ENCODE data around the gene SERTM2.

SERTM2 gene

GRCh38 chrX:111561851-111562250, 50.4 kb downstream of the SERTM2 start:
- no peak for DNase-seq

GRCh38 chrX:111567542-111568255, 56.3 kb downstream of the SERTM2 start:
- no peak for DNase-seq

GRCh38 chrX:111568354-111568753, 56.9 kb downstream of the SERTM2 start:
- DNase-seq = no peak

- no peak for DNase-seq
Measured at GRCh38 chrX:111568817-111569216, 57.4 kb downstream of the SERTM2 start.

Measured in T-helper 2 cell (primary cell).